HG03558 (cell line): ENCODE measurements around the gene PFDN2.
"Not testable (repeated sequence)": the region's sequence is repeated elsewhere in the genome, so short reads cannot be mapped to it uniquely, and the experiment has no call there.

ENCODE experiments used
- ATAC-seq: cut with Tn5 transposase; IDR thresholded peaks from one replicate; pipeline ENCODE4 v1.9.1; 2021; ENCODE audit warnings: moderate number of reproducible peaks; ENCODE audit not compliant: unreplicated experiment; ENCODE audit errors: extremely low read depth

The PFDN2 gene

GRCh38 chr1:161139766-161140165 is 21.9 kb upstream of the PFDN2 start:
- ATAC-seq: no peak

DNA sequence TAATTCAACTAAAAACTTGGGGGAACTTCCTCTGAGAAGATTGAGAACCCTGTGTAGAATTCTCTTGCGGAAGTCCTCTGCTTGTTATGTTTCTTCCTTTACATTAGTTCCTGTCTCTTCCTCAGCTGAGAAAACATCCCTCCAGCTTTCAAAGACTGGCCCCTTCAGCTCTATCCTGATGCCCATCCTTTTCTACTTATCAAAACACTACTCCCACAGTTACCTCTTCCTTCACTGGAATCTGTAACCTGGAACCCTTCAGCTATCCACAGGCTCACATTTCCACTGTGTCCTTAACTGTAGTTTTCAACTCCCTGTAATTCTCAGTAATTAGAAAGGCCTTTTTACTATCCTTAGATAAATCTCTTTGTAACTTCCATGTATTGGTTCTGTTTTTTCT is 20.6 kb upstream of the PFDN2 start:
- ATAC-seq: no peak

- no peak for ATAC-seq
These were observed 20.0 kb upstream of the PFDN2 start for GRCh38 chr1:161137881-161138280.

- ATAC-seq: no peak
These were observed 15.4 kb upstream of the PFDN2 start for GRCh38 chr1:161133220-161133740.

DNA sequence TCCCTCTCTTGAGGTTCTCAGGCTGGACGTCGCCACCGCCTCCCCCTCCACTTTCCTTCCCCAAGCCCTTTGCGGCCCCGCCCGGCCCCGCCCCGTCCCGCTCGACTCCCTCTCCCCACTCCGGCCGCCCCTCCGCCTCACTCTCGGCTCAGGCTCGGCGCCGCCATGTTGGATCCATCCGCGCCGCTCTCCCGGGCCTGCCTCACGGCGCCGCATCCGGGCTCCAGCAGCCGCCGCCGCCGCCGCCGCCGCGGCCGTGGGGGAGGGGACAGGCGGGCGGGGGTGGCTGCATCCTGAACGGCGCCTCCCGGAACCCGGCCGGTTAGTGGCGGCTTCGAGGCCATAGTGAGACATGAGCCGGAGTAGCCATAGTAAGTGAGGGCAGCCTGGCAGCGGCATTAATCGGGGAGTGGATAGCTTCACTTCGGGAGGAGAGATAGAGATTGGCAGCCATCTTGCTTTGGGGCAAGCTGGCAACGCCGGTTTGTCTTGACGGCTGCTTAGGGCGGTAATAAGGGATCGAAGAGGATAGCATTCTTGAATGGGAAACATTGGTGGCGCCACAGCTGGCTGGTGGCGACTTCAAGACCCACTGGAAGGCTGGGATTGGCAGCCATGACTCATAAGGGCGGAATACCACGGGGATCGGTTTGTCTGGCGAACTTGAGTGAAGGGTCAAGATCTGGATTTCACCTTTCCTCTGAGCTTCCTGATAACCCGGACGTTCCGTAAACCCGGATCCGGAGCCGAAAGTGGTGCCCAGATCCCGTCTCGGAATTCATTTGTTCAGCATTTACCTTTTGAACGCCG is 14.8 kb upstream of the PFDN2 start, which contains the start of gene DEDD:
DEDD (minus strand) TSS at position 258 of the 810 bp plus-strand sequence. CDS start 8,205 bp downstream, outside the sequence.
- ATAC-seq: peak; percentile 89

- no peak for ATAC-seq
These were observed 13.9 kb upstream of the PFDN2 start for GRCh38 chr1:161131523-161132409.

GRCh38 chr1:161130266-161130665 is 12.4 kb upstream of the PFDN2 start:
- no peak for ATAC-seq

DNA sequence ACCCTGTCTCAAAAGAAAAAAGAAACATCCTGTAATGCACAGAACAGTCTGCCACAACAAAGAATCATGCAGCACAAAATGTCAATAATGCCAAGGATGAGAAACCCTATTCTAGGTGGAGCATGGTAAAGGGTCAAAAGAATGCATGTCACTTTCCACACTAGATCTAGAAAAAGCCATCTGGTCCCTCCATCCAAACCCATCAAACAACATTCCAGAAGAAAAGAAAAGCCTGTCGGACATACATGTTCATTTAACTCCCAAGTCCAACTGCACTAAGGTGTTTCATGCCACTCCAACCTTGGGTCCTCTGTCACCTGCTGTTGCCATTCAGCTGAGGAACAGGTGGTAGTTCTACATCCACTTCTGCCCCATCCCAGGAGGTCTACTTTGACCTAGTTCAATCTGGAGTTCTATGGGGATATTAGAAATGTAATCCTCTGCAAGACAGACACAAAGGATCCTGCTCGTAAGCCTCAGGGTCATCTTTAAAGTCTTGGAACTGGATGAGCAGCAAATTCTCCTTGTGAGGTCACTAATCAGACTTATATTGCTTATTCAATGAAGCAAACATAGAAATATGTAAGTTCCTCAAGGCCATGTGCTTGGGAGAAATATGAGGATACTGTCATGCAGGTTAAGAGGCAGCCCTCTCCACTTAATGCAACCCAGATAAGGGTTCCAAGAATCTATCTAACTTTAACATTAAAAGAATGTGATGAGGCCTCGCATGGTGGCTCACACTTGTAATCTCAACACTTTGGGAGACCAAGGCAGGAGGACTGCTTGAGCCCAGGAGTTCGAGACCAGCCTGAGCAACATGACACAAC is 11.0 kb upstream of the PFDN2 start:
- no peak for ATAC-seq

GRCh38 chr1:161127649-161128048 is 9.8 kb upstream of the PFDN2 start:
- no peak for ATAC-seq

- no peak for ATAC-seq
These were observed 5.1 kb upstream of the PFDN2 start for GRCh38 chr1:161122967-161123366.

DNA sequence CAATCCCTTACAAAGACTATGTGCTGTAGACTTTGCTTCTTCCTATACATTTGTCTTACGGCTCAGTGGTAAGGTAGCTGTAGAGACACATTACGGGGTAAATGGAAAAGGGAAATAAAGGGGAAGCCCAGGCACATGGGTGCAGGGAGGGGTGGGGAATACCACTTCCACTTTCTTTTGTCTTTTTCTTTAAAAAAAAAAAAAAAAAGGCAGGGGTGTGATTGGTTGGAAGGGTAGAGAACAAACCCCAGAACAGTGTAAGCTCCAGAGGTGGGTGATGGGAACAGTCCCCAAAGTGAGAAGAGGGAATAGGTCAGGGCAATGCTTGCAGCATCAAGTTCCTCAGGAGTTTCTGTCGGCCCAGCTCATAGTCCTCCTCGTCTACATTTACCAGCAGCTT is 4.0 kb upstream of the PFDN2 start:
- ATAC-seq: no peak

DNA sequence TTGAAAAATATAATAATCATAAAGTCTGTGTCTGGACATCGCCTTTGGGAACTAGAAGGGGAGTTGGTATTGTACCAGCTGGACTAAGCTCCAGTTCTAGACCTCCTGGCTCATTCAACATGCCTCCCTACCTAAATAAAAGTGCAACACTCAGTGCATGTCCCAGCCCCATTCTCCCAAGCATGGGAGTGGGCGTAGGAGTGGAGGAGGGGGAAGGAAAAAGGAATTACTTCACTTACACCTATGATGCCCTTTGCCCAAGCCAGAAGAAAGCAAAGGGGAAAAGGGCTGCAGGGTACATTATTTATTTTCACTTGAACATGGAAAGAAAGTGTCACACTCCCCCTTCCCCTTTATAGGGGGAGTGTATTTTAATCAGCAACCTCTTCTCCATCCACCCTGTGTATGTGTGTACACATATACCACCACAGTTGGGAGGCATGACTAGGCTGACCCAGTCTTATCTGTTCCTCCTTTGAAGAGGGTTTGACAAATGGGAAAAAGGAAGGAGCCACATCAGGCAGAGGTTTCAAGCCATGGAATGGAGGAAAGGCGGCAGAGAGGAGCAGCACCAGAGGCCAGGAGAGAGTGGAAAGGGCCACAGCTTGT is 3.3 kb upstream of the PFDN2 start:
- ATAC-seq: no peak

DNA sequence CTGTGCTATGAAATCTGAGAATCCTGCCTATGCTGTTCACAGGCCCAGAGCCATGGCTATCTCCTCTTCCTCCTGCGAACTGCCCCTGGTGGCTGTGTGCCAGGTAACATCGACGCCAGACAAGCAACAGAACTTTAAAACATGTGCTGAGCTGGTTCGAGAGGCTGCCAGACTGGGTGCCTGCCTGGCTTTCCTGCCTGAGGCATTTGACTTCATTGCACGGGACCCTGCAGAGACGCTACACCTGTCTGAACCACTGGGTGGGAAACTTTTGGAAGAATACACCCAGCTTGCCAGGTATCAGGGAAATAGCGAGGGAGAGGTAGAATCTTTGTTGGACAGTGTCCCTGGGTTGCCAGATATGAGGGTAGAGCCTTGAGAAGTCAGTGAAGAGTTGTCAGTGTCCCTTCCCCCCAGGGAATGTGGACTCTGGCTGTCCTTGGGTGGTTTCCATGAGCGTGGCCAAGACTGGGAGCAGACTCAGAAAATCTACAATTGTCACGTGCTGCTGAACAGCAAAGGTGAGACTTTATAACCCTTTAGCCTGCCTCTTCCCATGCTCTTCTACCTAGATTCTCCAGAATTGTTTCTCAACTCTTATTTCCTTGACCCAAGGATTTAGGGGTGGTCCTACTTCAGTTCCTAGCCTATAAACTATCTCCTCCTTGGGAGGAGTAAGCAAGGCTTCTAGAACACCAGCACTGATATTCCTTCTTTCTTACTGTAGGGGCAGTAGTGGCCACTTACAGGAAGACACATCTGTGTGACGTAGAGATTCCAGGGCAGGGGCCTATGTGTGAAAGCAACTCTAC is 1.5 kb upstream of the PFDN2 start:
- no peak for ATAC-seq

DNA sequence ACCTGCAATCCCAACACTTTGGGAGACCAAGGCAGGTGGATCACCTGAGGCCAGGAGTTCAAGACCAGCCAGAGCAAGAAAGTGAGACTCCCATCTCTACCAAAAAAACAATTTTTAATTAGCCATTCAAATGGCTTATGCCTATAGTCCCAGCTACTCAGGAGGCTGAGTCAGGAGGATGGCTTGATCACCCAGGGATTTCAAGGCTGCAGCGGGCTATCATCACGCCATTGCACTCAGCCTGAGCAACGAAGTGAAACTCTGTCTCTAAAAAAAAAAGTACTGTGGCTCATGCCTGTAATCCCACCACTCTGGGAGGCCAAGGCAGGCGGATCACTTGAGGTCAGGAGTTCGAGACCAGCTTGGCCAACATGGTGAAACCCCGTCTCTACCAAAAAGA is 1.9 kb downstream of the PFDN2 start:
- not testable (repeated sequence) for ATAC-seq

- ATAC-seq: no peak
These were observed 2.6 kb downstream of the PFDN2 start for GRCh38 chr1:161115132-161115711.

GRCh38 chr1:161114556-161114955 is 3.3 kb downstream of the PFDN2 start:
- no peak for ATAC-seq

DNA sequence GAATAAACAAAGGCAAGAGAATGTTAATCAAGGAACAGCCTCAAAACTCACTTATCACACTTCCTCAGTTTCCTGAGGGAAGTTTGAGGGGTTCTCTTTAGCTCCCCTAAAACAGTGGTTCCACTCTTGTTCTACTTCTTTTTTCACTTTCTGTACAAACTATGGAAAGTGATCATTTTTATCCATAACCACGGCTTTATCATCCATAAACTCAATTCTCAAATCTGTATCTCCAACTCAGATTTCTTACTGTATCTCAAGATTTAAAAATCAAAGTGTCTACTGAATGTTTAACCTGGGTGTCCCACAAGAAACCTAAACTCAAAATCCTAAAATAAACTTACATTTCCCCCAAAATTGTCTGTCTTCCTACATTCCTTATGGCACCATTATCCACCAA is 3.9 kb downstream of the PFDN2 start:
- no peak for ATAC-seq

DNA sequence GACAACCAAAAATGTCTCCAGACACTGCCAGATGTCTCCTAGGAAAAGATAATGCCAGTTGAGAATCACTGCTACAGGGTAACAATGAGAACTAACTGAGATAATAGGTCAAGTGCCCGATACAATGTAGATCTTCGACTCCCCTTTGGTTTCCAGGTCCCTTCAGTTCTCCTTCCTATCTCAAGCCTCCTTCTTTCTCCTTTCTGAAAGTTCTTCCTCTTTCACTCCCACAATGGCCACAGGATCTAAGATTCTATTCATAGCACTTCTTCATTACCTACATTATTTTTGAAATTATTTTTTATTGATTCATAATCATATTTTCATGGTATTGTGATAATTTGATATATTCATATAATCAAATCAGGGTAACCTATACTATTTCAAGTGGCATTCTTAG is 6.3 kb downstream of the PFDN2 start:
- ATAC-seq: no peak

- ATAC-seq: no peak
These were observed 6.7 kb downstream of the PFDN2 start for GRCh38 chr1:161111117-161111516.
